HL-60 (cell line): ENCODE data around the gene GALNT1.
"Not testable (repeated sequence)": the region's sequence is repeated elsewhere in the genome, so short reads cannot be mapped to it uniquely, and the experiment has no call there.

Source experiments
- DNase-seq, 2 experiments: peaks; one replicate each; pipeline ENCODE4 v3.0.0-alpha.2; 2010 to 2020; ENCODE audit warnings: low read depth in 1 of 2, low spot score in 1 of 2
- H3K27ac ChIP-seq: fragments of 250-450 bp; sonication (Bioruptor Pico); replicated peaks from 2 replicates; pipeline ENCODE4 v1.5.1; 2020; ENCODE audit warnings: mild to moderate bottlenecking, moderate library complexity
- H3K27me3 ChIP-seq: fragments of 250-450 bp; sonication (Bioruptor Pico); 2 replicates; pipeline ENCODE4 v1.5.1; 2021; ENCODE audit warnings: mild to moderate bottlenecking, moderate library complexity; ENCODE audit not compliant: insufficient read depth, poor library complexity, severe bottlenecking
- H3K4me3 ChIP-seq: replicated peaks from 2 replicates; pipeline ENCODE4 v1.5.1; 2011; ENCODE audit warnings: mild to moderate bottlenecking, control low read depth, low read length; ENCODE audit not compliant: insufficient read depth
- CTCF ChIP-seq: IDR thresholded peaks from one replicate; pipeline ENCODE4 v1.5.1; 2011; ENCODE audit warnings: low read length, control low read depth, inconsistent platforms; ENCODE audit not compliant: insufficient read depth
- GABPA ChIP-seq: IDR thresholded peaks from 2 replicates; pipeline ENCODE4 v1.6.1; 2012; ENCODE audit warnings: low read depth
- POLR2AphosphoS5 ChIP-seq: IDR thresholded peaks from 2 replicates; pipeline ENCODE4 v1.6.1; 2012; ENCODE audit warnings: low read depth
- REST ChIP-seq: IDR thresholded peaks from 2 replicates; pipeline ENCODE4 v1.6.1; 2012; ENCODE audit warnings: low read depth; ENCODE audit not compliant: insufficient replicate concordance
- SPI1 ChIP-seq: IDR thresholded peaks from 2 replicates; pipeline ENCODE4 v1.6.1; 2012; ENCODE audit warnings: low read depth, mild to moderate bottlenecking, borderline replicate concordance

Gene GALNT1

GRCh38 chr18:35542356-35542755, 39.2 kb upstream of the GALNT1 start:
- no peak for DNase-seq
- TF ChIP-seq REST (no peak), GABPA (no peak), POLR2AphosphoS5 (no peak), SPI1 (no peak), CTCF (no peak)
- Histone ChIP-seq H3K4me3 (no peak overlapping the region), H3K27me3 (no peaks in the 10 kb centered on the region), H3K27ac (no peak overlapping the region)

GRCh38 chr18:35547008-35547605, 34.4 kb upstream of the GALNT1 start:
- DNase-seq = no peak
- no peak for TF ChIP-seq REST
- TF ChIP-seq CTCF = no peak
- no peak for TF ChIP-seq GABPA
- TF ChIP-seq POLR2AphosphoS5 = no peak
- TF ChIP-seq SPI1 = no peak
- Histone ChIP-seq H3K27ac (no peak overlapping the region), H3K27me3 (no peaks in the 10 kb centered on the region), H3K4me3 (no peak overlapping the region)

DNA sequence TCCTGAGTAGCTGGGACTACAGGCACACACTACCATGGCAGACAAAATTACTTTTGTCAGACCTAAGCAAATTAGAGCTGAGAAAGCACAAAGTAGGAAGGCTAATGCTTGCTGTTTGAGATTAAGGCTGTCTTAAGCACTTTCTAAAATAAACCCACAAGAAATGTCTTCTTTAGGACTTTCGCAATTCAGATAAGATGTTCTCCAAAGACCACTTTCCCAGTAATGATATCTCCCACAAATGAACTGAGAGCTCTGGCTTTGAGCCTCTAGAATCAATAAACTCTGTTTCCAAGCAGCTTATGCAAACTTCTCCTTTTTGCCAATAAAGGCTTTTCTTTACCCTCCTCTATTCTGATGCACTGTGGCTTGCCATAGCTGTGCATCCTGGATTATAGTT, 32.0 kb upstream of the GALNT1 start:
- Histone ChIP-seq H3K27me3 (no peaks in the 10 kb centered on the region), H3K27ac (no peak overlapping the region), H3K4me3 (no peak overlapping the region)
- no peak for DNase-seq
- TF ChIP-seq CTCF = no peak
- TF ChIP-seq POLR2AphosphoS5 = no peak
- TF ChIP-seq SPI1 = no peak
- no peak for TF ChIP-seq GABPA

DNA sequence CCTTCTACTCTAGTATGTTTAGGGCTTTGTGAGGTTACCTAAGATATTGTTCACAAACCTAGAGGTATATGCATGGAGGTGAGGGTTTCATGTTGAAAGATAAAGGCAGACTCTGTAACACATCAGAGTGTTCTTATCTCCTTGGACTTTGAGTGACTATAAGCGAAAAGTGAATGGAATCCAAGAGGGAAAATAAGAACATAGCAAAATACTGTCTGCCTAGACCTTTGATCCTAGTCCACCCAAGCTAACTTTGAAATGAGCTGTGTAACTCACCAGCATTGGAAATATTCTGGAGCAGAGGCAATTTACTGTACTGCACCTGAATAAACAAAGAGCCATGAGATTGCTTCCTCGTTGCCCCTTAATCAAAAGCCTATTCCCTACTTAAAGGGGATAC, 28.2 kb upstream of the GALNT1 start:
- no peak for DNase-seq
- TF ChIP-seq CTCF (no peak), GABPA (no peak), POLR2AphosphoS5 (no peak), REST (no peak), SPI1 (no peak)

DNA sequence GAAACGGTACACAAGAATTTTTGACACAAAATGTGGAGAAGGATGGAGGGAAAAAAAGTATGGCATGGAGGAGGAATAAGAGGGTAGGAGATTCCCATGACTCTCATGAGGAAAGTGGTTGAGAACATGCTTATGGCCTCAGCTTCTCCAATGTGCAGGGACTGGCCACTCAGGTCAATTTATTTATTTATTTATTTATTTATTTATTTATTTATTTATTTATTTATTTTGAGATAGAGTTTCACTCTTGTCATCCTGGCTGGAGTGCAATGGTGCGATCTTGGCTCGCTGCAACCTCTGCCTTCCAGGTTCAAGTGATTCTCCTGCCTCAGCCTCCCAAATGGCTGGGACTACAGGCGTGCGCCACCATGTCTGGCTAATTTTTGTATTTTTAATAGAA, 26.0 kb upstream of the GALNT1 start:
- DNase-seq, H3K27me3 ChIP-seq, H3K27ac ChIP-seq, H3K4me3 ChIP-seq: not testable (repeated sequence)

More for the DNA sequence above, 28.2 kb upstream of the GALNT1 start:
- Histone ChIP-seq H3K27ac (no peak overlapping the region), H3K4me3 (no peak overlapping the region), H3K27me3 (no peaks in the 10 kb centered on the region)
